Heart left ventricle (tissue), 16 donors: ENCODE results near the gene MT1A. TPM values are rescaled to one million over a fixed set of nuclear protein-coding genes. Genes with fewer than 3 reads are reported as not detected.
"Not testable (repeated sequence)": the region's sequence is repeated elsewhere in the genome, so short reads cannot be mapped to it uniquely, and the experiment has no call there.

Experiments
- ATAC-seq, 4 donors: fragments of 200-7000 bp; cut with Tn5 transposase; one replicate each; pipeline ENCODE4 v1.9.1; 2020 to 2022; ENCODE audit warnings: moderate library complexity in 4 of 4, mild to moderate bottlenecking in 3 of 4, moderate number of reproducible peaks in 1 of 4
- DNase-seq, 5 donors: peaks; one replicate each; pipeline ENCODE4 v3.0.0-alpha.2; 2020
- H3K27ac ChIP-seq, 12 donors: fragments of 200-600 bp; sonication (generic) in 4 of 12; one replicate each; pipeline versions ENCODE4 v1.5.0 to v1.8.0; 2016 to 2022; ENCODE audit warnings: mild to moderate bottlenecking in 2 of 12
- H3K27me3 ChIP-seq, 9 donors: fragments of 200-600 bp; sonication (generic) in 2 of 9; one replicate each; pipeline versions ENCODE4 v1.5.1 to v1.8.0; 2016 to 2022; ENCODE audit warnings: mild to moderate bottlenecking in 3 of 9
- H3K36me3 ChIP-seq, 9 donors: fragments of 200-600 bp; sonication (generic) in 2 of 9; one replicate each; pipeline versions ENCODE4 v1.5.0 to v1.8.0; 2018 to 2022; ENCODE audit warnings: mild to moderate bottlenecking in 2 of 9
- H3K4me1 ChIP-seq, 12 donors: fragments of 200-600 bp; sonication (generic) in 4 of 12; one replicate each; pipeline versions ENCODE4 v1.5.0 to v1.8.0; 2016 to 2022; ENCODE audit warnings: mild to moderate bottlenecking in 3 of 12
- H3K4me3 ChIP-seq, 12 donors: fragments of 200-600 bp; sonication (generic) in 4 of 12; one replicate each; pipeline versions ENCODE4 v1.5.0 to v1.8.0; 2017 to 2022; ENCODE audit warnings: mild to moderate bottlenecking in 9 of 12, moderate library complexity in 4 of 12
- H3K9me3 ChIP-seq, 12 donors: fragments of 200-600 bp; sonication (generic) in 4 of 12; one replicate each; pipeline versions ENCODE4 v1.5.0 to v1.8.0; 2016 to 2022; ENCODE audit warnings: mild to moderate bottlenecking in 1 of 12
- CTCF ChIP-seq, 12 donors: fragments of 200-600 bp; sonication (generic) in 4 of 12; IDR thresholded peaks; one replicate each; pipeline versions ENCODE4 v1.5.0 to v1.8.0; 2018 to 2022; ENCODE audit warnings: antibody characterized with exemption in 12 of 12, mild to moderate bottlenecking in 5 of 12
- POLR2A ChIP-seq, 2 donors: fragments of 450-650 bp; IDR thresholded peaks; one replicate each; pipeline ENCODE4 v1.6.1; 2017; ENCODE audit warnings: antibody characterized with exemption in 2 of 2, mild to moderate bottlenecking in 2 of 2, moderate library complexity in 2 of 2
- WGBS, 4 donors: extraction: QIAGEN DNeasy Blood & Tissue Kit in 2 of 4; methylation state at CpG; one replicate each; pipeline versions ENCODE4 v1.1.5 to v1.1.7; 2013 to 2018; 5-methylcytosine and 5-hydroxymethylcytosine counted together
- intact Hi-C, 10 donors: fragments of 100-400 bp; cut with DNase I; formaldehyde crosslinking; loops; one replicate each; pipeline versions ENCODE4 v1.11.1 to v1.14.2; 2022
- polyA plus RNA-seq, 2 donors: library from polyadenylated mRNA; stranded (reverse); fragments of 200-250 nt; gene quantifications; one replicate each; pipeline ENCODE4 v1.2.3, GENCODE V29; 2013
- total RNA-seq, 9 donors: library from RNA; depleted of rRNA in 2 of 9; stranded (reverse); fragments of >200 nt in 2 of 9; fragmentation: NEBNext Ultra II Directional in 3 of 9; extraction: Animal tissue kit (Norgen Biotek cat#: 25700) in 3 of 9; gene quantifications; one replicate each; pipeline versions ENCODE4 v1.1.0 to v1.2.4, GENCODE V29; 2016 to 2023
- donor health status: ischemic (EF 13 %, LVEDD 7.1; RV severe dilation, severe dysfunction).
- donor health status: healthy with polysubstance abuse.
- donor health status: DM: no; HTN: yes; CAD: no.
- donor health status: DM: no; HTN: no; CAD: no.
- donor health status: ischemic (EF 25% LVEDD 6.9; RV normal size, moderate dysfunction).
- donor health status: ischemic (EF 25% LVEDD 5.7; RV mildly dilated, moderate dysfunction).
- donor health status: healthy.
- donor health status: DM: yes; HTN: yes; CAD: no.
- donor health status: ischemic (EF 35%, LVEDD 5.7; RV mildly dilated, moderate dysfunction).
- donor health status: nonischemic (EF 11% LVEDD 7.7; RV severe dilation, severe dysfunction).
- donor health status: DM: yes; HTN: yes; CAD: no.
- donor health status: PGD.
- donor health status: ischemic (EF 29% LVEDD 5.4; RV normal size, mild dysfunction).
- donor health status: nonischemic (EF 23%, LVEDD 6.1; RV moderate dilation, normal function).

MT1A gene
- total and polyA plus RNA-seq, 11 donors: 0.92 to 43.3 (median 4.0) TPM

- 11 to 18% (median 14%) methylated on average over 34 to 48 of the region's 48 CpGs for WGBS, 4 donors
- DNase-seq: no peak
- intact Hi-C loops: no loop called here
- no peak overlapping the region for H3K27ac ChIP-seq
- H3K4me1 ChIP-seq: peaks cover 0 to 24% (median 11%) of the 10 kb centered on the region in 12 donors
- no peak for TF ChIP-seq POLR2A (IDR thresholded peaks at IDR 0.05)
- no peak for TF ChIP-seq CTCF (IDR thresholded peaks at IDR 0.05)
- H3K27me3 ChIP-seq: peaks cover 5 to 80% (median 48%) of the 10 kb centered on the region in 9 donors
- H3K4me3 ChIP-seq: peak overlapping the region in 2 of 12 donors; percentile 15 to 43
- no peak for ATAC-seq
- H3K9me3 ChIP-seq: no peaks in the 10 kb centered on the region
- H3K36me3 ChIP-seq: no peaks in the 10 kb centered on the region
Measured at GRCh38 chr16:56662357-56663354, 24.2 kb downstream of the MT1A start.

- WGBS, 4 donors: 87 to 95% (median 89%) methylated on average over 1 of the region's 1 CpG
- intact Hi-C loops: no loop called here
- Histone ChIP-seq H3K27me3 (peaks cover 9 to 86% (median 54%) of the 10 kb centered on the region in 9 donors), H3K4me1 (peaks cover 0 to 24% (median 10%) of the 10 kb centered on the region in 12 donors), H3K9me3 (no peaks in the 10 kb centered on the region), H3K36me3 (no peaks in the 10 kb centered on the region), H3K27ac (no peak overlapping the region), H3K4me3 (no peak overlapping the region)
- no peak for TF ChIP-seq CTCF (IDR thresholded peaks at IDR 0.05)
- TF ChIP-seq POLR2A (IDR thresholded peaks at IDR 0.05): no peak
- ATAC-seq (no peak), DNase-seq (no peak)
Measured at GRCh38 chr16:56664506-56664905, 26.0 kb downstream of the MT1A start.

- intact Hi-C loops: loop anchor here in 1 of 10 donors (5.0 kb wide), 1 partner anchor 37 kb away; no protein-coding TSS in a partner anchor
- not testable (repeated sequence) for ATAC-seq, H3K4me3 ChIP-seq, DNase-seq, H3K27ac ChIP-seq, H3K36me3 ChIP-seq, H3K9me3 ChIP-seq
- peaks cover 0 to 31% (median 14%) of the 10 kb centered on the region in 12 donors for H3K4me1 ChIP-seq
- H3K27me3 ChIP-seq: peaks cover 17 to 91% (median 58%) of the 10 kb centered on the region in 9 donors
- WGBS, 4 donors: 72 to 78% (median 75%) methylated on average over 8 of the region's 8 CpGs
Measured at GRCh38 chr16:56665286-56666261, 27.1 kb downstream of the MT1A start.
